ENCODE data around the gene SEC24B.

DNA sequence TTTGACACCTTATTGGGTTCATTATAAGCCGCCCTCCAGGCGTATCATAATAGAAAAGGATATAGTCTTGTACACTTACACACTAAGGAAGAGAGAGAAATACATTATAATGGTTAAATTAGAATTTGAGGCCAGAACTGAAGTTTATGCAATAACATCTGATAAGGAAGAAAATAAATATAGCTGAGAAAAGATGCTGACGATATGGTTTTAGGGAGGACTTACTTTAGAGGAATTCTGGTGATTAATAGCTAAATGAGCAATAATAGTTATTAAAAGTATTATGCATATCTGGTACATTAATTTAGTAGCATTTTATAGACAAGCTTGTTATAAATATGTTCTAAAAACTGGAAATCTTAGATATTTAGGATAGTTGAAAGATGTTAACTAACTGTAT lies 138.5 kb downstream of the SEC24B start:
- TF ChIP-seq POLR2A (IDR thresholded peaks at IDR 0.05), result no peak
- TF ChIP-seq, protein P1, sequence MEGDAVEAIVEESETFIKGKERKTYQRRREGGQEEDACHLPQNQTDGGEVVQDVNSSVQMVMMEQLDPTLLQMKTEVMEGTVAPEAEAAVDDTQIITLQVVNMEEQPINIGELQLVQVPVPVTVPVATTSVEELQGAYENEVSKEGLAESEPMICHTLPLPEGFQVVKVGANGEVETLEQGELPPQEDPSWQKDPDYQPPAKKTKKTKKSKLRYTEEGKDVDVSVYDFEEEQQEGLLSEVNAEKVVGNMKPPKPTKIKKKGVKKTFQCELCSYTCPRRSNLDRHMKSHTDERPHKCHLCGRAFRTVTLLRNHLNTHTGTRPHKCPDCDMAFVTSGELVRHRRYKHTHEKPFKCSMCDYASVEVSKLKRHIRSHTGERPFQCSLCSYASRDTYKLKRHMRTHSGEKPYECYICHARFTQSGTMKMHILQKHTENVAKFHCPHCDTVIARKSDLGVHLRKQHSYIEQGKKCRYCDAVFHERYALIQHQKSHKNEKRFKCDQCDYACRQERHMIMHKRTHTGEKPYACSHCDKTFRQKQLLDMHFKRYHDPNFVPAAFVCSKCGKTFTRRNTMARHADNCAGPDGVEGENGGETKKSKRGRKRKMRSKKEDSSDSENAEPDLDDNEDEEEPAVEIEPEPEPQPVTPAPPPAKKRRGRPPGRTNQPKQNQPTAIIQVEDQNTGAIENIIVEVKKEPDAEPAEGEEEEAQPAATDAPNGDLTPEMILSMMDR (IDR thresholded peaks at IDR 0.05), result no peak

Measured in esophagus squamous epithelium (tissue), 4 donors.